ENCODE results near the gene KIF26A.

KIF26A gene

GRCh38 chr14:104101651-104102281 is 36.6 kb upstream of the KIF26A start:
- no peak for DNase-seq

- no peak for DNase-seq
Observed at GRCh38 chr14:104102282-104102914, 36.0 kb upstream of the KIF26A start.

- no peak for DNase-seq
Observed at GRCh38 chr14:104103061-104103445, 35.3 kb upstream of the KIF26A start.

- DNase-seq, result no peak
Observed at GRCh38 chr14:104103446-104104075, 34.8 kb upstream of the KIF26A start.

GRCh38 chr14:104104076-104104901 is 34.1 kb upstream of the KIF26A start:
- DNase-seq, result no peak

GRCh38 chr14:104105071-104105821 is 33.1 kb upstream of the KIF26A start:
- no peak for DNase-seq

- no peak for DNase-seq
Observed at GRCh38 chr14:104105822-104106470, 32.4 kb upstream of the KIF26A start.

- no peak for DNase-seq
Observed at GRCh38 chr14:104106471-104106991, 31.9 kb upstream of the KIF26A start.

GRCh38 chr14:104107101-104107581 is 31.2 kb upstream of the KIF26A start:
- DNase-seq, result no peak

GRCh38 chr14:104107611-104108569 is 30.5 kb upstream of the KIF26A start:
- no peak for DNase-seq

GRCh38 chr14:104108570-104109541 is 29.5 kb upstream of the KIF26A start:
- DNase-seq, result no peak

GRCh38 chr14:104109731-104110361 is 28.5 kb upstream of the KIF26A start:
- no peak for DNase-seq

GRCh38 chr14:104110491-104111209 is 27.7 kb upstream of the KIF26A start:
- DNase-seq, result no peak

- no peak for DNase-seq
Observed at GRCh38 chr14:104111301-104112112, 26.9 kb upstream of the KIF26A start.

GRCh38 chr14:104112113-104112505 is 26.3 kb upstream of the KIF26A start:
- DNase-seq, result no peak

- DNase-seq, result no peak
Observed at GRCh38 chr14:104112609-104113571, 25.5 kb upstream of the KIF26A start.
